GM21367 (cell line): ENCODE measurements around the gene CRYBA4.

Experiments used
- ATAC-seq: cut with Tn5 transposase; IDR thresholded peaks from one replicate; pipeline ENCODE4 v1.9.1; 2021; ENCODE audit not compliant: unreplicated experiment

The CRYBA4 gene

GRCh38 chr22:26658671-26659478 lies 37.1 kb downstream of the CRYBA4 start:
- no peak for ATAC-seq

- ATAC-seq: no peak
Measured at GRCh38 chr22:26660356-26660755, 38.6 kb downstream of the CRYBA4 start.

- ATAC-seq: no peak
Measured at GRCh38 chr22:26660961-26661578, 39.3 kb downstream of the CRYBA4 start.

GRCh38 chr22:26662160-26662559 lies 40.4 kb downstream of the CRYBA4 start:
- no peak for ATAC-seq

- no peak for ATAC-seq
Measured at GRCh38 chr22:26663374-26663923, 41.7 kb downstream of the CRYBA4 start.

GRCh38 chr22:26665813-26666231 lies 44.1 kb downstream of the CRYBA4 start:
- no peak for ATAC-seq

GRCh38 chr22:26667140-26667539 lies 45.4 kb downstream of the CRYBA4 start:
- no peak for ATAC-seq

- ATAC-seq: no peak
Measured at GRCh38 chr22:26669060-26669481, 47.3 kb downstream of the CRYBA4 start.

- no peak for ATAC-seq
Measured at GRCh38 chr22:26670459-26670858, 48.7 kb downstream of the CRYBA4 start.

- ATAC-seq: no peak
Measured at GRCh38 chr22:26671317-26672059, 49.7 kb downstream of the CRYBA4 start.

GRCh38 chr22:26672060-26672471 lies 50.3 kb downstream of the CRYBA4 start:
- ATAC-seq: no peak

GRCh38 chr22:26672590-26673468 lies 51.1 kb downstream of the CRYBA4 start:
- peak; percentile 53 for ATAC-seq

- ATAC-seq: no peak
Measured at GRCh38 chr22:26673486-26673885, 51.7 kb downstream of the CRYBA4 start.

- no peak for ATAC-seq
Measured at GRCh38 chr22:26674211-26675190, 52.7 kb downstream of the CRYBA4 start.

GRCh38 chr22:26675687-26676268 lies 54.0 kb downstream of the CRYBA4 start:
- no peak for ATAC-seq

- no peak for ATAC-seq
Measured at GRCh38 chr22:26677217-26677616, 55.5 kb downstream of the CRYBA4 start.

GRCh38 chr22:26679003-26679629 lies 57.4 kb downstream of the CRYBA4 start:
- no peak for ATAC-seq
